ENCODE data around the gene STBD1.
"Not testable (repeated sequence)": the region's sequence is repeated elsewhere in the genome, so short reads cannot be mapped to it uniquely, and the experiment has no call there.

Gene STBD1

GRCh38 chr4:76305971-76306881 lies at the start of gene STBD1:
STBD1 (plus strand) TSS chr4:76306733; CDS start chr4:76306770, 37 bp downstream.
- DNase-seq: peak; percentile 55

GRCh38 chr4:76256968-76257367 lies 49.6 kb upstream of the STBD1 start:
- DNase-seq: no peak

GRCh38 chr4:76257824-76258223 lies 48.7 kb upstream of the STBD1 start:
- DNase-seq: no peak

DNA sequence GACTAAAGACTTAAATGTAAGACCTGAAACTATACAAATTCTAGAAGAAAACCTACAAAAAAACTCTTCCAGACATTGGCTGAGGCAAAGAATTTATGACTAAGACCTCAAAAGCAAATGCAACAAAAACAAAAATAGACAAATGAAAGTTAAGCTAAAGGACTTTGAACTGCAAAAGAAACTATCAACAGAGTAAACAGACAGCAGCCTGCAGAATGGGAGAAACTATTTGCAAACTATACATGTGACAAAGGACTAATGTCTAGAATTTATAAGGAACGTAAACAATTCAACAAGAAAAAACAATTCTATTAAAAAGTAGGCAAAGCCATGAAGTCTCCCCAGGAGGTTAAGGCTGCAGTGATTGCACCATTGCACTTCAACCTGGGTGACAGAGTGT lies 46.0 kb upstream of the STBD1 start:
- DNase-seq: no peak

DNA sequence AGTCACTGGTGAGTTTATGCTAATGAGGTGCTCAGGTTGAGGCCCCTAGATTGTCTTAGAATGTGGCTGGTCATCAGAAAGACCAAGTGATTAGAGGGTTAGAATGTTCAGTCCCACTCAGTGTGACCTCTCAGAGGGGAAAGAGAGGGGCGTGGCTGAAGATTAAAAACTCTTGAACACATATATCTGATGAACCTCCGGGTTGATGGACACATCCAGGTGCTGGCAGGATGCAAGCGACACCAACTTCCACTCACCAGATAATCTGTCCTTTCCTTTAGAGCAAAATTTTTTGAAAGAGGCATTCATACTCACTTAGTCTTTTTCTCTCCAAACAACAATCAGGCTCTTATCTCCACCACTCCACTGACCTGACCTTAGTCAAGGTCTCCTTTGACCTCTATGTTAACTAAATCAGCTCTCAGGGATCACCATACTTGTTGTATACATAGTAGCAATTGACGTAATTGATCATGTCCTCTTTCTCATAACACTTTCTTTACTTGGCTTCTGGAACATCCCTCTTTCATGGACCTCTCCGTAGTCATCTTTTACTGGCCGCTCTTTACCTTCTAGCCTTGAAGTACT lies 40.8 kb upstream of the STBD1 start:
- DNase-seq: no peak

- no peak for DNase-seq
These were observed 39.9 kb upstream of the STBD1 start for GRCh38 chr4:76266627-76267026.

- DNase-seq: no peak
These were observed 38.7 kb upstream of the STBD1 start for GRCh38 chr4:76267811-76268210.

- DNase-seq: no peak
These were observed 36.0 kb upstream of the STBD1 start for GRCh38 chr4:76270244-76271175.

GRCh38 chr4:76271248-76271647 lies 35.3 kb upstream of the STBD1 start:
- DNase-seq: no peak

DNA sequence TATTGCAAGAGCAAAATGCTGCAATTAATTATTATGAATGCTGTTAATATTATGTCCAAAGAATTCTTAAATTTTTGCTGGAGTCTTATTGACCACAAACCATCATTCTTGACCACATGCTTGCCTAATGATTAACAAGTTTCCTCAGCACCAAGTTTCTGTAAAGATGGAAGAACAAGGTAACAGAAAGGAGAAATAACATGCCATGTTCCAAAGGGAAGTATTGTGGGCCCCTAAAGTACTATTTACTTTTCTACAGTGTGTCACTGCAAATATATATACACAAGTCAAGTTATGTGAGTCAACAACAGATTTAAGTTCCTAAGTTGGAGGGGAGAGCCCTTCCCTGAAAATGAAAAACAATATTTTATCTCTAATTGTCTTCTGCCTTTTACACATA lies 34.5 kb upstream of the STBD1 start:
- DNase-seq: no peak

DNA sequence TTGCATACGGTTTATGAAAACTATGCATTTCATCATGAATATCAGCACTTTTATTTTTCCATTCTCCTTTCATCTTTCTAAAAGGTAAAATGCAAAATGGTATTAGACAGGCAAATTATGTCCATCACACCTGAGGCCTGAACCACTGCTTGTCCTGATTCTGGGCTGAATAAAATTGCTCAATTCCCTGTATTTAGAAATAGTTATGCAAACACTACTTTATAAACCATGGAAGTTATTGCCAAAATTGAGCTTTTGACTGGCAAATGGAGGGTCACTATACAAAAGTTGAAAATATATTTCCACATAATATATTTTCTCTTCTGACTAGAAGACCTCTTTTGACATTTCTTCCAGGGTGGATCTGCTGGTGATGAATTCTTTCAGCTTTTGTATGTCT lies 34.0 kb upstream of the STBD1 start:
- no peak for DNase-seq

DNA sequence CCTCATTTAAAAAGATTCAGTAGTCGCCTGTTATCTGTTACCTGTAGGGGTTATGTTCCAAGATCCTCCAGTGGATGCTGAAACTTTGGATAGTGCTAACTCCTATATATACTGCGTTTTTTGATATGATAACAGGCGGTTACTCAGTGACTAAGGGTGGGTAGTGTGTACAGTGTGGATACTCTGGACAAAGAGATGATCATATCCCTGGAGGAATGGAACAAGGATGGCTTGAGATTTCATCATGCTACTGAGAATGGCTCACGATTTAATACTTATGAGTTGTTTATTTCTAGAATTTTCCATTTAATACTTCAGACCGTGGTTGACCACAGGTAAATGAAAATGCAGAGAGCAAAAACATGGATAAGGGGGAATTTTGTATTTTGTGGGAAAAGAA lies 33.5 kb upstream of the STBD1 start:
- DNase-seq: no peak

DNA sequence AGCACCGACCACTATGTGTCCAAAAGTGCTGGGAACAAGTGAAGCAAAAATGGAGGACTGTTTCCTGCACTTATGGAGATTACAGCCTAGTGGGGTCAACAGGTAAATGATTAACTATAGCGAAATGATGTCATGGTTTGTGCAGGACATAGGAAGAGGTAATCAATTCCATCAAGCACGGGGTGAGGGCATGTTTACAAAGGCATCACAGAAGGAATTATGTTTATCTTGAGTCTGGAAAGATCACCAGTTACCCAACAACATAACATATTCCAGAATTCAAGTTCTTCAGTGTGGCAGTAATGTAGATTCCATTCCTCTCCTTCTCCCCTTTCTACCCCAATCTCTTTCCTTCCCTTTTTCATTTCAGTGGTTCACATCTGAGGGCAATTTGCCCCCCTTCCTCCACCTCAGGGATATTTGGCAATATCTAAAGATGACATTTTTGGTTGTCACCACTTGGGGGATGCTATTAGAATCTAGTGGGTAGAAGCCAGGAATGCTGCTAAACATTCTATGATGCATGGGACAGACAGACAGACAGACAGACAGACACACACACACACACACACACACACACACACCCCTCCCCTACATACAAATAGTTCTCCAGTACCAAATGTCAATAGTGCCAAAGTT lies 30.9 kb upstream of the STBD1 start:
- DNase-seq: no peak

DNA sequence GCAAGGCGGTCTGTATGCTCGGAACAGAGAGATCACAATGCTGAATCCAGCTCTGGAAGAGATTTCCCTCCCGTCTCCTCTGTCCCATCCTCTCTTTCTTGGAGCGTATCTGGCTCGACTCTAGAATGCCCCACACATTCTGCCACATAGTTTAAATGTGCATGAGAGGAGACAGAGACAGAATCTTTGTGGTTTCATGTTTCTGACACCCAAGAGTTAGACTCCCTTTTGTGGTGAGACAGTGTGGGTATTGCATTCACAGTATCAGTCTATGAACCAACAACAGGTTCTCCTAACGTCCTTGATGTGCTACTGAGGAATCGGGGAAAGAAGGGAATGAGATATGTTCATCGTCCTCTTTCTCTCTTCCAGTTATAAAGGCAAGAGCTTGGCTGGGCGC lies 29.7 kb upstream of the STBD1 start:
- no peak for DNase-seq

DNA sequence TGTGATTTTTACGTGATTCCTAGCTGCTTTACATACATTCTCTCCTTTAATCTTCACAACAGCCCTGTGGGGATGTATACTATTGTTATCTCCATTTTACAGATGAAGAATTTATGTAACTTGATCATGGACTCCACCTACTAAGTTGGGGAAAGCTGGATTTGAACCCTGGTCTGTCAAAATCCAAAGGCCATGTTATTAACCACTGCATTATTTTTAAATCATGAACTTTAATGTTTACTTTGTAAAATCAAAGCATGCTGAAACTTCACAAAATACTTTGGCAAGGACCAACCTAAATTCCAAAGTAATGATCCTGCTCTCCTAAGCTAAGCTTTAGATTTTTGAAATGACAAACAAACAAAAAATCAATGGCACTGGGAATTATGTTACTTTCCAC lies 28.9 kb upstream of the STBD1 start:
- no peak for DNase-seq

GRCh38 chr4:76278583-76278982 lies 27.9 kb upstream of the STBD1 start:
- no peak for DNase-seq

DNA sequence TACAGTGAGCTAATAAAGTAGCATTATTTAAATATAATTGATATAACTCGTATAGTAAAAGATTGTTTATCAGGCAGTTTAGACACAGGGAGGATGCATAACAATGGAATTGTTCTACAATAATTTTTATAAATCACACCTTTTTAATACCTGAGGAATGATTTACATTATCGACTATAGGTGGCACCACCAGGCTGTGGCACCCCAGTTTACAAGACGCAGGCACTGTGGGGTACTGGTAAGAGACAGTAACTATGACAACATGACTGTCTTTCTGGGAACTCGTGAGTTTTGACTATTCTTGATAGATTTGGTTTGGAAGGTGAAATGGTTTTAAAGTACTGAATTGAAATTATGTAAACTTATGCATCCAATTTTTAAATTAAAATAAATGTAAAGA lies 27.1 kb upstream of the STBD1 start:
- DNase-seq: no peak

GRCh38 chr4:76280488-76281441 lies 25.8 kb upstream of the STBD1 start:
- DNase-seq: no peak

- DNase-seq: not testable (repeated sequence)
These were observed 24.9 kb upstream of the STBD1 start for GRCh38 chr4:76281594-76281993.

DNA sequence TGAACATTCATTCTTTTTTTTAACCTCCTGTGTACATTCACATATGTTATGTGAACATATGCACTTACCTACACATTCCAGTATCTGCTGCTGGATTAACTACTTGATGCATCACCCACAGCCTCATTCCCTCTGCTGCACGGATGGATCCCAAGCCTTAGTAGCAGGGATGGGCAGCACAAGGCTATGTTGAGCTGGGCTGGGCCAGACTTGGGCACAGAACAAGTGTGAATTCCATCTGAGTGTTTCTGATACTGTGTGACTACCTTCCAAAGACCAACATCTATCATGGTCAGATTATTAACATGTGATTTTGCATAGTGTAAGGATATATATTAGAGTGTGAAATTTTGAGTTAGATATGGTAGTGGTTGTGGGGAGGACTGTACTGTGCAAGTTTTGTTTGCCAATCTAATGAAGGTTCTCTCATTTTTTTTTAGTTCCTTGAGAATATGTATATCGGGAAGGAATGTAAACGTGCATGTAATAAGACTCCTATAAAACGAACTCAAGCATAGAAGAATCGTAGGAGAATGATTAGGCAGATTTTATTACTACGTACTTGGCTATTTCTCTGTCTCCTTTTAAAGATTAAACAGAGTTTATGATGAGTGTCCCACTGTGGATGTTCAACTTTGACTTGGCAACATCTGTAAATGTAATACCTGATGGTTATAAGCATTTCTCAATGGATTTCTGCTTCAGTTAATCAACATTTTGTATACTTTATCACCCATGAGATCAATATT lies 23.4 kb upstream of the STBD1 start:
- no peak for DNase-seq

DNA sequence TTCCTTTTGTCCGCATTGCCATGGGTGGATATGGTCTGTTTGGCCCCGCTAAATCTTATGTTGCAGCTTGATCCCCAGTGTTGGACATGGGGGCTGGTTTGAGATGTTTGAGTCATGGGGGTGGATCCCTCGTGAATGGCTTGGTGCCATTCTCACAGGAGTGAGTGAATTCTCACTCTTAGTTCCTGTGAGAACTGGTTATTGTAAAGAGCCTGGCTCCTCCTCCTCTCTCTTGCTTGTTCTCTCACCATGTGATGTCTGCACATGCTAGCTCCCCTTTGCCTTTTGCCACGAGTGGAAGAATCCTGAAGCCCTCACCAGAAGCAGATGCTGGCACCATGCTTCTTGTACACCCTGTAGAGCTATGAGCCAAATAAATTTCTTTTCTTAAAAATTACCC lies 22.6 kb upstream of the STBD1 start:
- no peak for DNase-seq

All from HCEC 1CT (cell line).